ENCODE measurements around the gene NOL9.
"Not testable (repeated sequence)": the region's sequence is repeated elsewhere in the genome, so short reads cannot be mapped to it uniquely, and the experiment has no call there.

The NOL9 gene

DNA sequence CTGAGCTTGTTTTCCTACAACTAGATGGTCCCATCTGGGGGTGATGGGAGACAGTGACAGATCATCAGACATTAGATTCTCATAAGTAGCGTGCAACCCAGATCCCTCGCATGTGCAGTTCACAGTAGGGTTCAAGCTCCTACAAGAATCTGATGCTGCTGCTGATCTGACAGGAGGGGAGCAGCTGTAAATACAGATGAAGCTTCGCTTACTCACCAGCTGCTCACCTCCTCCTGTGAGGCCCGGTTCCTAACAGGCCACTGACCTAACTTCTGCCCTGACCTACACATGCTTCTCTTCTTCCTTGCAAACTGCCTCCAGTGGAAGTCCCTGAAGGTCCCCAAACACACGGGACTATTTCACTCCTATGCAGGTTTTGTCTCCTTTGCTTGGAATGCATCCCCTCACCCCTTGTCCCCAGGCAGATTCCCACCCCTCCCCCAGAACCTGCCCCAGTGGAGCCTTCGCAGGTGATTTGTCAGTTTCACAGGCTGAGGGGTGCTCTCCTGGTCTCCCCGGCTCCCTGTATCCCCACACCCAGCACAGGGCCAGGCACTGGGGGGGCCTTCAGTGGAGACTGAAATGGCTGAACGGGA lies 19.8 kb upstream of the NOL9 start:
- in situ Hi-C loops (cut with HindIII; ENCODE audit: low sequenced_read_pairs) = no loop called here

DNA sequence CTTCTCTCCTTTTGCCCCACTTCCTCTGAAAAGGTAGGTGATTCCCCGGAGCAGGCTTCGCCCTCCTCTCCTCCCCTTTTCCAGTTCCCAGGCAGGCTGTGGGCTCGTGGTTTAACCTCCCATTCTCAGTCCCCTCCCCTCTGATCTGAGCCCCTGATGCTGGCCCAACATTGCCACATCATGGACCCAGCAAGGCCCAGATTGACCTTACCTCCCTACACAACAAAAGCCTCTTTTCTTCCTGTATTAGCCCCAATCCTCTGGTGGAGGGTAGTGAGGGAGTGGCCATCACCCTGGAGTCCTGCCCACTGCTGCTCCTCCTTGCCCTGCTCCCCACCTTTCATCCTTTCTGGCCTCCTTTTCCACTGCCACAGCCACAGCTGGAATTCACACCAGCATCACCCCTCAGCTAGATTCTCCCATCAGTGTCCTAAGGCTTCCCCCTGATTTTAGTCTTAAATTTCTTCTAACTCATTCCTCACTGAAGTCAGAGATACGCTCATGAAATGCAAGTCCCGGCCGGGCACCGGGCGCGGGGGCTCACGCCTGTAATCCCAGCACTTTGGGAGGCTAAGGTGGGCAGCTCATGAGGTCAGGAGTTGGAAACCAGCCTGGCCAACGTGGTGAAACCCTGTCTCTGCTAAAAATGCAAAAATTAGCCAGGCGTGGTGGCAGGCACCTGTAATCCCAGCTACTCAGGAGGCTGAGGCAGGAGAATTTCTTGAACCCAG lies 18.5 kb upstream of the NOL9 start:
- in situ Hi-C loops (cut with HindIII; ENCODE audit: low sequenced_read_pairs) = no loop called here

DNA sequence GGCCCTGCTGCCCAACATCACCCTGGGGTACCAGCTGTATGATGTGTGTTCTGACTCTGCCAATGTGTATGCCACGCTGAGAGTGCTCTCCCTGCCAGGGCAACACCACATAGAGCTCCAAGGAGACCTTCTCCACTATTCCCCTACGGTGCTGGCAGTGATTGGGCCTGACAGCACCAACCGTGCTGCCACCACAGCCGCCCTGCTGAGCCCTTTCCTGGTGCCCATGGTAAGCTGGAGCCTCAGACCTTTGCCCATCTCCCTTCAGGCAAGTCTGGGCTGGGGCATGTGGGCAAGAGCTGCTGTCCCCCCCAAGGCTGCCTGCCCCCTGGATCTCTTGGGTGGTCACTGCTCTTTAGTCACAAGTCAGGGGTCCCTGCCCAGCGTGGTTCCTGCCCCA lies 16.7 kb upstream of the NOL9 start:
- in situ Hi-C loops (cut with HindIII; ENCODE audit: low sequenced_read_pairs) = no loop called here

- in situ Hi-C loops (cut with HindIII; ENCODE audit: low sequenced_read_pairs) = no loop called here
These were observed 15.8 kb upstream of the NOL9 start for GRCh38 chr1:6570100-6570499.

DNA sequence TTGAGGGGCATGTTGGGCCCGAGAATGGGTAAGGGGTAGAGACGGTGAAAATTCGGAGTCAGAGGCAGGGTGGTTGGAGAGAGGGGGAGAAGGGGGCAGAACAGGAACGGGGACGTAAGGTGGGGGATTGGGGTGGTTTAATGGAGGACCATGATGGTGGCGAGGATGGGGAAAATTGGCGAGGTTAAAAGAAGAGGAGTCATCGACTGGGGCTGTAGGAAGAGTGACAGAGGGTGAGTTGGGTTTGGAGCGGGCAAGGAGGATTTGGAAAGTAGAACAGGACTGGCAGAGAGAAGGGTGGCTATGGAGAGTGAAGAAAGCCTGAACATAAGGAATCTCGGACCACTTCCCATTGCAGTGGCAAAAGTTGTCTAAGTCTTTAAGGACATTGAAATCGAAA lies 14.7 kb upstream of the NOL9 start:
- in situ Hi-C loops (cut with HindIII; ENCODE audit: low sequenced_read_pairs) = no loop called here

- in situ Hi-C loops (cut with HindIII; ENCODE audit: low sequenced_read_pairs) = no loop called here
These were observed 6.0 kb upstream of the NOL9 start for GRCh38 chr1:6560267-6560666.

GRCh38 chr1:6559161-6559560 lies 4.8 kb upstream of the NOL9 start:
- in situ Hi-C loops (cut with HindIII; ENCODE audit: low sequenced_read_pairs) = not testable (repeated sequence)

GRCh38 chr1:6557597-6557996 lies 3.3 kb upstream of the NOL9 start:
- in situ Hi-C loops (cut with HindIII; ENCODE audit: low sequenced_read_pairs) = no loop called here

DNA sequence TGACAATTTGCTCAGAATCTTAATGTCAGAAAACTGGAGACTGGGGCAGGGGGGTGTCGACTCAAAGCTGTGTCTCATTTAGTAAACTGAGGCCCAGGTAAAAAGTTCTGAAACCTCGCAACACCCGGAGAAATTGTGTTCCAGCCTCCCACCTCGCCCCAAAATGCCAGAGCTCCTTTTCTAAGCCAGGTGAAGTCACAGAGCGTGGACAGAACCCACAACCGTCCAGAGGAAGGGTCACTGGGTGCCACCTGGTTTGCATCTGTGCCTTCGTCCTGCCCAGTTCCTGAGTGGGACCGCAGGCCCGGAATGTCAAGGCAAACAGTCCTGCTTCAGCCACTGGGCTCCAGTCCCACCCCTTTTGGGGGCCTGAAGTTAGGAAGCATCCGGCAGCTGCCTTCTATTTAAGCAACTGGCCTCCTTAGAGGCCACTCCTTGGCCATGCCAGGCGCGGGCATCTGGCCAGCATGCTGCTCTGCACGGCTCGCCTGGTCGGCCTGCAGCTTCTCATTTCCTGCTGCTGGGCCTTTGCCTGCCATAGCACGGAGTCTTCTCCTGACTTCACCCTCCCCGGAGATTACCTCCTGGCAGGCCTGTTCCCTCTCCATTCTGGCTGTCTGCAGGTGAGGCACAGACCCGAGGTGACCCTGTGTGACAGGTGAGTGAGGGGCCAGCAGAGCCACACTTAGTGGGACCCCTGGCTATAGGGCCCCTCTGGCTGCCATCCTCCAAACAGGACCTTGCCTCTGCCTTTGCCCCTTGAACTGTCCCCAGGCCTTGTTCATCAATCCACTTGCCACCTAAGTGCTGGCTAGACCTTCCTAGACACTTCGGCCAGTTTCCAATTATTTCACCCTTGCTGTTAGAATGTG lies 830 bp upstream of the NOL9 start, which contains the start of gene TAS1R1:
Gene TAS1R1, plus strand, starts transcription at position 401 of the 872 bp plus-strand sequence. Its CDS starts 67 bp downstream, at position 468.
- in situ Hi-C loops (cut with HindIII; ENCODE audit: low sequenced_read_pairs) = no loop called here

DNA sequence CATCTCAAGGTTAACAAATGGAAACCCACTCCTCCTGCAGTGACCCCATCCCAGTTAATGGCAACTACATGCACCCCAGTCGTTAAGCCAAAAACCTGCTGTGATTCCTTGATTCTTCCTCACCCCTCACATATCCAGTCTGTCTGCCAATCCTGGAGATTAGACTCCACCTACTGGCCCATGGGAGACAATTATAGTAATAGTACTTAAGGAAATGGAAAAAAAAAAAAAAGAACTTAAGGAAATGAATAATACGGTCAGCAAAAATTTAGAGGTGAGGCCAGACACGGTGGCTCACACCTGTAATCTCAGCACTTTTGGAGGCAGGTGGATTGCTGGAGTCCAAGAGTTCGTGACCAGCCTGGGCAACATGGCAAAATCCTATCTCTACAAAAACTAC lies 7.0 kb downstream of the NOL9 start:
- in situ Hi-C loops (cut with HindIII; ENCODE audit: low sequenced_read_pairs) = no loop called here

DNA sequence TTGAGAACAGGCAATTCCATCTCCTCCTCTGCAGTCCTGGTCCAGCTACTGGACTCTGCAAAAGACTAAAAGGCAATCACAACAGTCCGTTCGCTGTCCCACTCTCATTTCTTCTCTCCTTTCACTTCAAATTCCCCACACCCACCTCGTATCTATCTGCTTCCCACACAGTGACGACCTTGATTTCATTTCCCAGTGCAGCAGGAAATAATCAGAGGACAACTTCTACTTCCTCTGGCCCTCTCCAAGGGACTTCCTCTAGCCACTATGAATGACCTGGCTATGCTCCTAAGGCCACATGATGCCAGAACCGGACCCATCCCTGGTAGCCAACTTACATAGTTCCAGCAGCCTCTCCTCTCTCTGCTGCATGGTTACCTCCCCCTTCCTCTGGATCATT lies 8.0 kb downstream of the NOL9 start:
- in situ Hi-C loops (cut with HindIII; ENCODE audit: low sequenced_read_pairs) = no loop called here

- in situ Hi-C loops (cut with HindIII; ENCODE audit: low sequenced_read_pairs) = no loop called here
These were observed 8.8 kb downstream of the NOL9 start for GRCh38 chr1:6545276-6546112.

GRCh38 chr1:6544831-6545230 lies 9.5 kb downstream of the NOL9 start:
- in situ Hi-C loops (cut with HindIII; ENCODE audit: low sequenced_read_pairs) = no loop called here

DNA sequence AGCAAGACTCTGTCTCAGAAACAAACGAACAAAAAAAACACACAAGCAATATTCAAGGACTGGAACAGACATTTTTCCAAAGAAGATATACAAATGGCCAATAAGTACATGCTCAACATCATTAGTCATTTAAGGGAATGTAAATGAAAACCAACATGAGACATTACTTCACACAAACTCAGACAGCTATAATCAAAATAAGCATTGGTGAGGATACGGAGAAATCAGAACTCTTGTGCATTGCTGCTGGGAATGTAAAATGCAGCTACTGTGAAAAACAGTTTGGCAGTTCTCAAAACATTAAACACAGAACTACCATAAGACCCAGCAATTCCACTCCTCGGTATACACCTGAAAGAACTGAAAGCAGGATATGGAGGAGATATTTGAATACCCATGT lies 15.4 kb downstream of the NOL9 start:
- in situ Hi-C loops (cut with HindIII; ENCODE audit: low sequenced_read_pairs) = no loop called here

GRCh38 chr1:6536291-6536690 lies 18.0 kb downstream of the NOL9 start:
- in situ Hi-C loops (cut with HindIII; ENCODE audit: low sequenced_read_pairs) = no loop called here

- in situ Hi-C loops (cut with HindIII; ENCODE audit: low sequenced_read_pairs) = no loop called here
These were observed 19.1 kb downstream of the NOL9 start for GRCh38 chr1:6535214-6535613.

GRCh38 chr1:6534248-6534822 lies 20.0 kb downstream of the NOL9 start:
- in situ Hi-C loops (cut with HindIII; ENCODE audit: low sequenced_read_pairs) = no loop called here

DNA sequence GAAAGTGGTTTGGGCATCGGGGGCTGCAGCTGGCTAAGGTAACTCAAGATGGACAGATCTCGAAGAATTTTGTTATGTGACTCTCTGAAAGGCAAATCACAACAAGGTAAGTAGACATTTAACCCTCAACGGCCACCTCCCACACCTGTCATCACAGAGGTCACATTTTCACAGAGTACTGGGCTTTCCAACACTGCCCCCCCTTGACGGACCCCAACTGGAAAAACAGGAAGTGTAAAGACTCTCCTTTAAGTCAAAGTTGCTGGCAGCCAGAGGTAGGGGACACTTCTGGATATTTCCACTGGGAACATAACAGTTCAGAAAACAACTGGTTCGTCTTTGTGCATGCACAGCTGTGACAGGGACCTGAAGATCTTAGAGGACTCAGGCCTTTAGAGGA lies 22.3 kb downstream of the NOL9 start:
- in situ Hi-C loops (cut with HindIII; ENCODE audit: low sequenced_read_pairs) = no loop called here

DNA sequence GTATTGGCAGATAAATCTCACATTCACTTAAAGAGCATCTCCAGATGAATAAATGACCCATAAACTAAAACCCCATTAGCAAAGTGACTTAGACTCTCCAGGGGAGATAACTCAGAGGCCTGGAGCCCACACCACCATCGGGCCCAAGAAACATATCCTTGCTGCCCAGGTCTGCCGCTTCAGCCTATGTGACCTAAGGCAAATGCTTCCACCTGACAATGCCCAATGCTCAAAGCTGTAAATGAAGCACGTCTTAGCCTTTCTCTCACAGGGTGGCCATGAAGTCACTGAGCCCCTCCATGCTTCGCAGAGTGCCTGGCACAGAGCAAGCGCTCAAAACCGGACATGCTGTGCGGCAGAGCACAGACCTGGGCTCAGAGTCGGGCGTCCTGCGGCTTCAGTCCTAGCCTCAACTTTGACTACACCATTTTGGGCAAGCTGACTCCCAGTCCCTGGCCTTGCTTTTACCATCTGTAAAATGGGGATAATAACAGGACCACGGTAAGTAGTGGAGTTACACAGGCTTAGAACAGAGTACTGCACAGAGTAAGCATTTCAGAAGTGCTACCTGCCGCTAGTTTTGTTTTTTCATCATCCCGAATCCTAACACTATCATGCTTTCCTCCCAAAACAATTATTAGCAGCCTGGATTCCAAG lies 23.7 kb downstream of the NOL9 start:
- in situ Hi-C loops (cut with HindIII; ENCODE audit: low sequenced_read_pairs) = no loop called here

DNA sequence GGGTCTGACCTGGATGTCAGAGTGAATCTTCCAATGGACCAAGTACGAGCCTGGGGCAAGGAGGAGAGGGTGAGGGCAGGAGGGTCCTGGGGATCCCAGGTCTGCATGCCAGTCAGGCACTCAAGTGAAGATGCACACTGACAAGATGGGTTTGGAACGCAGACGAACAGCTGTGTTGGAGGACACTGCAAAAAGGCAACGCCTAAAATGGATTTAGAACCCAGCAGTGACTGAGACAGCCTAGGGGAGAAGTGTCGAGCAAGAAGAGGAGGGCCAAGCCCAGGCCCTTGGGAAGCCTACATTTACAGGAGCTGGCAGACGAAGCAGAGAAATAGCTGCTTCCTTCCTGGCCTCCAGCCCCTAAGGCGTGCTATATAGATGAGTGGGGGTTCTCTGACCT lies 25.8 kb downstream of the NOL9 start:
- in situ Hi-C loops (cut with HindIII; ENCODE audit: low sequenced_read_pairs) = no loop called here
